DOHH2 (cell line): ENCODE measurements around the gene SLC44A1.

ENCODE experiments used
- H3F3A ChIP-seq: fragments of 200-600 bp; sonication (generic), shearing (Covaris generic); 2 replicates; pipeline ENCODE4 v1.6.0; 2016; ENCODE audit warnings: antibody characterized with exemption, mild to moderate bottlenecking; ENCODE audit not compliant: control insufficient read depth, insufficient read depth
- H3K27ac ChIP-seq: fragments of 200-600 bp; sonication (generic); 2 replicates; pipeline ENCODE4 v1.5.1; 2014; ENCODE audit warnings: low read depth, mild to moderate bottlenecking, low read length, moderate library complexity
- H3K27me3 ChIP-seq: fragments of 200-600 bp; sonication (generic); 2 replicates; pipeline ENCODE4 v1.6.1; 2014; ENCODE audit warnings: mild to moderate bottlenecking, low read length, mixed read lengths; ENCODE audit not compliant: control insufficient read depth
- H3K36me3 ChIP-seq: fragments of 200-600 bp; sonication (generic); 2 replicates; pipeline ENCODE4 v1.6.1; 2014; ENCODE audit warnings: mild to moderate bottlenecking, low read length, moderate library complexity, mixed read lengths; ENCODE audit not compliant: control insufficient read depth
- H3K4me1 ChIP-seq: fragments of 200-600 bp; sonication (generic); 2 replicates; pipeline ENCODE4 v1.6.1; 2014; ENCODE audit warnings: mild to moderate bottlenecking, low read length, mixed read lengths; ENCODE audit not compliant: control insufficient read depth
- H3K4me2 ChIP-seq: fragments of 200-600 bp; sonication (generic); 2 replicates; pipeline ENCODE4 v1.6.0; 2014; ENCODE audit warnings: mild to moderate bottlenecking, low read length, moderate library complexity
- H3K4me3 ChIP-seq: fragments of 200-600 bp; sonication (generic); 2 replicates; pipeline ENCODE4 v1.5.1; 2014; ENCODE audit warnings: mild to moderate bottlenecking, low read length, mixed read lengths
- H3K79me2 ChIP-seq: fragments of 200-600 bp; sonication (generic); 2 replicates; pipeline ENCODE4 v1.6.1; 2014; ENCODE audit warnings: mild to moderate bottlenecking, low read length, mixed read lengths; ENCODE audit not compliant: control insufficient read depth
- H3K9me2 ChIP-seq: fragments of 200-600 bp; sonication (generic); replicated peaks from 2 replicates; pipeline ENCODE4 v1.6.1; 2014; ENCODE audit warnings: mild to moderate bottlenecking, low read length, mixed read lengths; ENCODE audit not compliant: control insufficient read depth
- H3K9me3 ChIP-seq: fragments of 200-600 bp; sonication (generic); 2 replicates; pipeline ENCODE4 v1.6.1; 2014; ENCODE audit warnings: antibody characterized with exemption, low read length, mixed read lengths; ENCODE audit not compliant: control insufficient read depth, insufficient read depth
- H4K20me1 ChIP-seq: fragments of 200-600 bp; sonication (generic); 2 replicates; pipeline ENCODE4 v1.6.0; 2014; ENCODE audit warnings: low read depth, mild to moderate bottlenecking, antibody characterized with exemption, low read length, moderate library complexity; ENCODE audit not compliant: control insufficient read depth, insufficient read depth
- EZH2phosphoT487 ChIP-seq: fragments of 200-600 bp; sonication (generic); IDR thresholded peaks from 2 replicates; pipeline ENCODE4 v1.6.1; 2017; ENCODE audit warnings: borderline replicate concordance, mild to moderate bottlenecking, antibody characterized with exemption, low read length, moderate library complexity, mixed read lengths
- TF ChIP-seq, protein P1 (sequence below): fragments of 200-600 bp; sonication (generic); IDR thresholded peaks from one replicate; pipeline ENCODE4 v1.5.1; 2014; ENCODE audit warnings: antibody characterized with exemption, mild to moderate bottlenecking, low read depth, low read length; ENCODE audit not compliant: poor library complexity, severe bottlenecking

The SLC44A1 gene

DNA sequence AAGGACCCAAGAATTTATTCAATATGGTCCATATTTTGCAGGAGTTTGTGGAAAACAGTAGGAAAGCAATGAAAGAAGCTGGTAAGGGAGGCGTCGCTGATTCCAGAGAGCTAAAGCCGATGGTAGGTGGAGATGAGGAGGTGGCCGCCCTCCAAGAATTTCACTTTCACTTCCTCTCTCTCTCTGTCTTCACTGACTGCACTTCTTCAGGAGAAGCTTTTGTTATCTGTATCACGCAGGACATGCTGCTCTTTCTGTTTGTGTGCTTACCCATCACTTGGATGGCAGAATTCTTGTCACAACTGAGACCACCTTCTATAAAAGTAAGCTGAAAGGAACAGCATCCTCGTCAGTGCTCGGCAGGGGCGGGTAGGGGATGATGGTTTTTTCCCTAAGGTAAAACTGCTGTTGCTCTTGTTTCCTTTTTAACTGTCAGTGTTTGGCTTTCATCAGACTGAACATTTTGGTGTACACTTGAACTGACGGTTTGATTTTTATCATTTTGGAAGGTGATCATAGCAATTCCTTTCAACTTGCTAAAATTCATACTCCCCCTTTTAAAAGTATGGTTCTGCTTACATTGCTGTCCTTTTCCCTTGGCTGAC is 141.0 kb downstream of the SLC44A1 start:
- H3K27ac ChIP-seq = no peak overlapping the region
- peak overlapping the region; percentile 46 for H3K4me2 ChIP-seq

DNA sequence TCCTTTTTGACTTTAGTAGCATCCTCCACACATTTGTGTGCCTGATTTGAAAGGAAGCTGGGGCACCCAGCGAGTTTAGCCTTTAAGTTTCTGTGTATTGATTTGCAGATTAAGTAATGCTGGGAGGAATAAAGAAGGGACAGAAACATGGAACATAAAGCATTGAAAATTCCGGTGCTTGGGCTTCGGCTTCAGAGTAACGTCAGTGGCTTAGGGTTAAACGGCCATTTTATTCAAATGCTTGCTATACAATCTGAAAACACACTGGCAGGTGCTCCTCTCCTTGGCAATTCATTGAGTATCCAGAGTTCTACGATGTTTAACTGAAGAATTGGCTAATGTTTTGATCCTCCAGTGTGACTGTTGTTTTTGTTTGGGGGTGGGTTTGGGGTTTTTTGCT is 145.3 kb downstream of the SLC44A1 start:
- Histone ChIP-seq H3K79me2 (no peaks in the 10 kb centered on the region), H3K27ac (no peak overlapping the region), H3K4me3 (no peak overlapping the region), H3K36me3 (no peaks in the 10 kb centered on the region), H3K9me2 (no peaks in the 10 kb centered on the region), H3F3A (no peaks in the 10 kb centered on the region), H4K20me1 (no peaks in the 10 kb centered on the region), H3K27me3 (no peaks in the 10 kb centered on the region), H3K9me3 (no peaks in the 10 kb centered on the region), H3K4me2 (no peak overlapping the region), H3K4me1 (peaks cover 11% of the 10 kb centered on the region)
- TF ChIP-seq, protein P1, sequence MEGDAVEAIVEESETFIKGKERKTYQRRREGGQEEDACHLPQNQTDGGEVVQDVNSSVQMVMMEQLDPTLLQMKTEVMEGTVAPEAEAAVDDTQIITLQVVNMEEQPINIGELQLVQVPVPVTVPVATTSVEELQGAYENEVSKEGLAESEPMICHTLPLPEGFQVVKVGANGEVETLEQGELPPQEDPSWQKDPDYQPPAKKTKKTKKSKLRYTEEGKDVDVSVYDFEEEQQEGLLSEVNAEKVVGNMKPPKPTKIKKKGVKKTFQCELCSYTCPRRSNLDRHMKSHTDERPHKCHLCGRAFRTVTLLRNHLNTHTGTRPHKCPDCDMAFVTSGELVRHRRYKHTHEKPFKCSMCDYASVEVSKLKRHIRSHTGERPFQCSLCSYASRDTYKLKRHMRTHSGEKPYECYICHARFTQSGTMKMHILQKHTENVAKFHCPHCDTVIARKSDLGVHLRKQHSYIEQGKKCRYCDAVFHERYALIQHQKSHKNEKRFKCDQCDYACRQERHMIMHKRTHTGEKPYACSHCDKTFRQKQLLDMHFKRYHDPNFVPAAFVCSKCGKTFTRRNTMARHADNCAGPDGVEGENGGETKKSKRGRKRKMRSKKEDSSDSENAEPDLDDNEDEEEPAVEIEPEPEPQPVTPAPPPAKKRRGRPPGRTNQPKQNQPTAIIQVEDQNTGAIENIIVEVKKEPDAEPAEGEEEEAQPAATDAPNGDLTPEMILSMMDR = no peak
- no peak for TF ChIP-seq EZH2phosphoT487

More for the DNA sequence above, 141.0 kb downstream of the SLC44A1 start:
- no peaks in the 10 kb centered on the region for H4K20me1 ChIP-seq
- no peaks in the 10 kb centered on the region for H3K9me2 ChIP-seq
- H3F3A ChIP-seq = no peaks in the 10 kb centered on the region
- H3K4me1 ChIP-seq = peaks cover 11% of the 10 kb centered on the region
- no peaks in the 10 kb centered on the region for H3K79me2 ChIP-seq
- no peaks in the 10 kb centered on the region for H3K27me3 ChIP-seq
- TF ChIP-seq EZH2phosphoT487 = no peak
- TF ChIP-seq, protein P1 = no peak
- no peaks in the 10 kb centered on the region for H3K9me3 ChIP-seq
- 0 out of 2 replicates have a peak overlapping the region, but pooled peaks have one; percentile 2 for H3K4me3 ChIP-seq
- no peaks in the 10 kb centered on the region for H3K36me3 ChIP-seq

DNA sequence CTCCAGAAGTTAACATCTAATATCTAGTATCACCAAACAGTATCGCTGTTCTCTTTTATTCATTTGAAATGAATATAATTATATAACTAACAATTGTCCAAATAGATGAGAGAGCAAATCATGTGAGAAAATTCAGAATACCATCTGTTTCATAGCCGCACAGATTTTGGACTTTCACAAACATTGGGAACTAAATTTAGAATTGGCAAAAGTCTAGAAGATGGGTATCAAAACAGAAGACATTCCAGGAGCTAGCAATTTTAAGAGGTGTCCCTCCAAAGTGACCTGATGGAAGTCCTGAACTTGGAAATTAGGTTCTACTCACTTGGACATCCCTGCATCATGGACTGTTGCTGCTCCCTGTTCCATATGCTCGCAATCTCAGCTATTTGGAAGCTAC is 146.4 kb downstream of the SLC44A1 start:
- Histone ChIP-seq H3K27me3 (no peaks in the 10 kb centered on the region), H3K79me2 (no peaks in the 10 kb centered on the region), H3K27ac (no peak overlapping the region), H3F3A (no peaks in the 10 kb centered on the region), H3K4me3 (no peak overlapping the region), H3K4me2 (no peak overlapping the region), H3K9me3 (no peaks in the 10 kb centered on the region), H3K36me3 (no peaks in the 10 kb centered on the region), H3K9me2 (no peaks in the 10 kb centered on the region), H4K20me1 (no peaks in the 10 kb centered on the region), H3K4me1 (peaks cover 2% of the 10 kb centered on the region)
- no peak for TF ChIP-seq EZH2phosphoT487
- TF ChIP-seq, protein P1 = no peak
